ENCODE data around the gene RHBDD3. TPM values are rescaled to one million over a fixed set of nuclear protein-coding genes. Genes with fewer than 3 reads are reported as not detected.
"Not testable (repeated sequence)": the region's sequence is repeated elsewhere in the genome, so short reads cannot be mapped to it uniquely, and the experiment has no call there.

The RHBDD3 gene
- total and polyA plus RNA-seq, 5 experiments from 2014 or later = 4.7 to 19.2 (median 13.1) TPM

GRCh38 chr22:29251981-29252911 lies 15.5 kb downstream of the RHBDD3 start:
- Mint-ChIP-seq H3K4me1 (peaks cover 0 to 2% (median 0%) of the 10 kb centered on the region in 4 donors), H3K4me3 (no peak overlapping the region)
- POLR2A ChIA-PET = no interaction called here

GRCh38 chr22:29251265-29251664 lies 16.5 kb downstream of the RHBDD3 start:
- Mint-ChIP-seq H3K27me3 (peaks cover 0 to 10% (median 3%) of the 10 kb centered on the region in 5 donors), H3K9me3 (no peaks in the 10 kb centered on the region), H3K36me3 (no peaks in the 10 kb centered on the region), H3K27ac (no peak overlapping the region), H3K4me1 (peaks cover 0 to 2% (median 0%) of the 10 kb centered on the region in 4 donors), H3K4me3 (no peak overlapping the region)
- POLR2A ChIA-PET = no interaction called here
- DNase-seq (no peak), ATAC-seq (no peak)

More at GRCh38 chr22:29251981-29252911, 15.5 kb downstream of the RHBDD3 start:
- no peak for DNase-seq
- H3K9me3 Mint-ChIP-seq = no peaks in the 10 kb centered on the region
- H3K27me3 Mint-ChIP-seq = peaks cover 0 to 10% (median 3%) of the 10 kb centered on the region in 5 donors
- H3K27ac Mint-ChIP-seq = no peak overlapping the region
- no peak for ATAC-seq
- no peaks in the 10 kb centered on the region for H3K36me3 Mint-ChIP-seq

- H3K9me3 Mint-ChIP-seq, H3K4me3 Mint-ChIP-seq, H3K36me3 Mint-ChIP-seq, POLR2A ChIA-PET, ATAC-seq, H3K4me1 Mint-ChIP-seq, H3K27ac Mint-ChIP-seq, DNase-seq: not testable (repeated sequence)
- peaks cover 4 to 27% (median 13%) of the 10 kb centered on the region in 5 donors for H3K27me3 Mint-ChIP-seq
These were observed 19.9 kb downstream of the RHBDD3 start for GRCh38 chr22:29247891-29248290.

- Mint-ChIP-seq H3K27me3 (peaks cover 5 to 18% (median 13%) of the 10 kb centered on the region in 5 donors), H3K9me3 (peaks cover 0 to 29% (median 10%) of the 10 kb centered on the region in 9 donors), H3K27ac (peak overlapping the region in 1 of 10 donors; percentile 43), H3K4me3 (no peak overlapping the region), H3K4me1 (peaks cover 0 to 8% (median 2%) of the 10 kb centered on the region in 4 donors), H3K36me3 (peaks cover 0 to 5% (median 0%) of the 10 kb centered on the region in 3 donors)
- ATAC-seq (peak; percentile 87 to 88), DNase-seq (peak; percentile 42 to 80 (median 60))
- POLR2A ChIA-PET = interaction anchor here (0.6 kb wide), 1 partner anchor 11 kb away, joined by 3 read pairs; no protein-coding TSS in a partner anchor
These were observed 22.0 kb downstream of the RHBDD3 start for GRCh38 chr22:29245626-29246385.

GRCh38 chr22:29244785-29245625 lies 22.8 kb downstream of the RHBDD3 start:
- POLR2A ChIA-PET = no interaction called here
- Mint-ChIP-seq H3K4me3 (no peak overlapping the region), H3K27ac (peak overlapping the region in 1 of 10 donors; percentile 43), H3K4me1 (peaks cover 0 to 8% (median 2%) of the 10 kb centered on the region in 4 donors), H3K9me3 (peaks cover 0 to 37% (median 11%) of the 10 kb centered on the region in 9 donors), H3K27me3 (peaks cover 3 to 18% (median 13%) of the 10 kb centered on the region in 5 donors), H3K36me3 (peaks cover 0 to 5% (median 0%) of the 10 kb centered on the region in 3 donors)
- DNase-seq (no peak), ATAC-seq (no peak)

- H3K27ac Mint-ChIP-seq = no peak overlapping the region
- ATAC-seq (no peak), DNase-seq (no peak)
- peaks cover 3 to 18% (median 13%) of the 10 kb centered on the region in 5 donors for H3K27me3 Mint-ChIP-seq
- H3K4me1 Mint-ChIP-seq = peaks cover 0 to 8% (median 2%) of the 10 kb centered on the region in 4 donors
- H3K9me3 Mint-ChIP-seq = peaks cover 3 to 45% (median 17%) of the 10 kb centered on the region in 9 donors
- POLR2A ChIA-PET = no interaction called here
- peaks cover 0 to 5% (median 4%) of the 10 kb centered on the region in 3 donors for H3K36me3 Mint-ChIP-seq
- no peak overlapping the region for H3K4me3 Mint-ChIP-seq
These were observed 23.8 kb downstream of the RHBDD3 start for GRCh38 chr22:29243874-29244446.

GRCh38 chr22:29240481-29240880 lies 27.3 kb downstream of the RHBDD3 start:
- POLR2A ChIA-PET, ATAC-seq, H3K27ac Mint-ChIP-seq, H3K4me3 Mint-ChIP-seq, H3K36me3 Mint-ChIP-seq, DNase-seq, H3K4me1 Mint-ChIP-seq: not testable (repeated sequence)
- H3K27me3 Mint-ChIP-seq = peaks cover 3 to 17% (median 12%) of the 10 kb centered on the region in 5 donors
- peaks cover 3 to 45% (median 17%) of the 10 kb centered on the region in 9 donors for H3K9me3 Mint-ChIP-seq

GRCh38 chr22:29233277-29233877 lies 34.4 kb downstream of the RHBDD3 start:
- no peak overlapping the region for H3K4me3 Mint-ChIP-seq
- H3K9me3 Mint-ChIP-seq = peaks cover 0 to 10% (median 5%) of the 10 kb centered on the region in 9 donors
- H3K4me1 Mint-ChIP-seq = no peaks in the 10 kb centered on the region
- no peak for DNase-seq
- no peak for ATAC-seq
- peak overlapping the region in 1 of 10 donors; percentile 31 for H3K27ac Mint-ChIP-seq
- H3K36me3 Mint-ChIP-seq = peaks cover 0 to 5% (median 0%) of the 10 kb centered on the region in 3 donors
- peaks cover 0 to 5% (median 0%) of the 10 kb centered on the region in 5 donors for H3K27me3 Mint-ChIP-seq
- POLR2A ChIA-PET = no interaction called here

- DNase-seq (no peak), ATAC-seq (no peak)
- POLR2A ChIA-PET = no interaction called here
- H3K9me3 Mint-ChIP-seq = peaks cover 0 to 10% (median 5%) of the 10 kb centered on the region in 9 donors
- no peak overlapping the region for H3K4me3 Mint-ChIP-seq
- no peaks in the 10 kb centered on the region for H3K4me1 Mint-ChIP-seq
- H3K27me3 Mint-ChIP-seq = peaks cover 0 to 5% (median 0%) of the 10 kb centered on the region in 5 donors
- no peak overlapping the region for H3K27ac Mint-ChIP-seq
- H3K36me3 Mint-ChIP-seq = peaks cover 0 to 5% (median 0%) of the 10 kb centered on the region in 3 donors
These were observed 35.5 kb downstream of the RHBDD3 start for GRCh38 chr22:29231971-29232959.

GRCh38 chr22:29230972-29231875 lies 36.6 kb downstream of the RHBDD3 start:
- H3K4me3 Mint-ChIP-seq = no peak overlapping the region
- peaks cover 0 to 5% (median 0%) of the 10 kb centered on the region in 5 donors for H3K27me3 Mint-ChIP-seq
- DNase-seq = no peak
- POLR2A ChIA-PET = no interaction called here
- peak overlapping the region in 1 of 10 donors; percentile 21 for H3K27ac Mint-ChIP-seq
- H3K4me1 Mint-ChIP-seq = no peaks in the 10 kb centered on the region
- peaks cover 0 to 10% (median 5%) of the 10 kb centered on the region in 9 donors for H3K9me3 Mint-ChIP-seq
- H3K36me3 Mint-ChIP-seq = peaks cover 0 to 5% (median 0%) of the 10 kb centered on the region in 3 donors
- ATAC-seq = no peak
